H1 (cell line): ENCODE measurements around the gene COPA.

ENCODE experiments used
- CBX5 ChIP-seq: fragments of 300-800, 300-1000 bp; sonication (generic); IDR thresholded peaks from 2 replicates; pipeline ENCODE4 v1.7.1; 2016; ENCODE audit warnings: antibody characterized with exemption, low read length, low read depth
- CHD1 ChIP-seq: IDR thresholded peaks from 2 replicates; pipeline ENCODE4 v1.6.1; 2012; ENCODE audit warnings: low read depth, low read length, improper control_type of control experiment
- EZH2 ChIP-seq: fragments of 200-600 bp; sonication (generic); IDR thresholded peaks from 2 replicates; pipeline ENCODE4 v1.7.1; 2012; ENCODE audit warnings: low read depth, mild to moderate bottlenecking, moderate library complexity, low read length, inconsistent platforms; ENCODE audit not compliant: severe bottlenecking
- MAFK ChIP-seq: IDR thresholded peaks from 2 replicates; pipeline ENCODE4 v1.6.1; 2012; ENCODE audit warnings: low read depth, mild to moderate bottlenecking, improper control_type of control experiment, low read length
- RXRA ChIP-seq: IDR thresholded peaks from 2 replicates; pipeline ENCODE4 v1.6.1; 2011; ENCODE audit warnings: low read depth, mild to moderate bottlenecking, low read length, moderate library complexity; ENCODE audit not compliant: insufficient read depth
- TEAD4 ChIP-seq: IDR thresholded peaks from 2 replicates; pipeline ENCODE4 v1.6.1; 2012; ENCODE audit warnings: low read depth, low read length, inconsistent platforms, mixed read lengths
- TF ChIP-seq, protein P1 (sequence below), 3 experiments: IDR thresholded peaks; 1 replicate in 2 of 3; 2 replicates in 1 of 3; pipeline versions ENCODE4 v1.5.1 to v1.6.1; 2011; ENCODE audit warnings: low read length in 3 of 3, mild to moderate bottlenecking in 3 of 3, inconsistent platforms in 2 of 3, low read depth in 1 of 3, moderate library complexity in 1 of 3; ENCODE audit not compliant: insufficient read depth in 1 of 3; ENCODE audit errors: control extremely low read depth in 1 of 3
- TF ChIP-seq, protein P2 (sequence below): IDR thresholded peaks from 2 replicates; pipeline ENCODE4 v1.6.1; 2011; ENCODE audit warnings: low read length, improper control_type of control experiment
- TF ChIP-seq, protein P3 (sequence below): IDR thresholded peaks from 2 replicates; pipeline ENCODE4 v1.6.1; 2011; ENCODE audit warnings: low read depth, mild to moderate bottlenecking, low read length; ENCODE audit not compliant: insufficient read depth
- TF ChIP-seq, protein P4 (sequence below): IDR thresholded peaks from 2 replicates; pipeline ENCODE4 v1.6.1; 2012; ENCODE audit warnings: inconsistent platforms
- TF ChIP-seq, protein P5 (sequence below): IDR thresholded peaks from 2 replicates; pipeline ENCODE4 v1.6.1; 2012; ENCODE audit warnings: low read length, inconsistent platforms

DNA sequence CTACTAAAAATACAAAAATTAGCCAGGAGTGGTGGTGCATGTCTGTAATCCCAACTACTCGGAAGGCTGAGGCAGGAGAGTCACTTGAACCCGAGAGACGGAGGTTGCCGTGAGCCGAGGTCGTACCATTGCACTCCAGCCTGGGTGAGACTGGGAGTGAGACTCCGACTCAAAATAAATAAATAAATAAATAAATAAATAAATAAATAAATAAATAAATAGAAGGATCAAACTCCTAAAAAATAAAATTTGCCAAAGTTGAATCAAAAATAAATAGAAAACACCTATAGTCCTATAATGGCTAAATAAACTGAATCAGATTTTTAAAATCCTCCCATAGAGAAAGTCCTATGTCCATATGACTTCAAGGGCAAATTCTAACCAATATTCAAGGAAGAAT lies 42.9 kb downstream of the COPA start:
- TF ChIP-seq, protein P1, sequence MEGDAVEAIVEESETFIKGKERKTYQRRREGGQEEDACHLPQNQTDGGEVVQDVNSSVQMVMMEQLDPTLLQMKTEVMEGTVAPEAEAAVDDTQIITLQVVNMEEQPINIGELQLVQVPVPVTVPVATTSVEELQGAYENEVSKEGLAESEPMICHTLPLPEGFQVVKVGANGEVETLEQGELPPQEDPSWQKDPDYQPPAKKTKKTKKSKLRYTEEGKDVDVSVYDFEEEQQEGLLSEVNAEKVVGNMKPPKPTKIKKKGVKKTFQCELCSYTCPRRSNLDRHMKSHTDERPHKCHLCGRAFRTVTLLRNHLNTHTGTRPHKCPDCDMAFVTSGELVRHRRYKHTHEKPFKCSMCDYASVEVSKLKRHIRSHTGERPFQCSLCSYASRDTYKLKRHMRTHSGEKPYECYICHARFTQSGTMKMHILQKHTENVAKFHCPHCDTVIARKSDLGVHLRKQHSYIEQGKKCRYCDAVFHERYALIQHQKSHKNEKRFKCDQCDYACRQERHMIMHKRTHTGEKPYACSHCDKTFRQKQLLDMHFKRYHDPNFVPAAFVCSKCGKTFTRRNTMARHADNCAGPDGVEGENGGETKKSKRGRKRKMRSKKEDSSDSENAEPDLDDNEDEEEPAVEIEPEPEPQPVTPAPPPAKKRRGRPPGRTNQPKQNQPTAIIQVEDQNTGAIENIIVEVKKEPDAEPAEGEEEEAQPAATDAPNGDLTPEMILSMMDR (IDR thresholded peaks at IDR 0.05; ENCODE audit: control extremely low read depth in 1 of 3, insufficient read depth in 1 of 3, low read depth in 1 of 3, low read length in 3 of 3), result no peak
- TF ChIP-seq, protein P2, sequence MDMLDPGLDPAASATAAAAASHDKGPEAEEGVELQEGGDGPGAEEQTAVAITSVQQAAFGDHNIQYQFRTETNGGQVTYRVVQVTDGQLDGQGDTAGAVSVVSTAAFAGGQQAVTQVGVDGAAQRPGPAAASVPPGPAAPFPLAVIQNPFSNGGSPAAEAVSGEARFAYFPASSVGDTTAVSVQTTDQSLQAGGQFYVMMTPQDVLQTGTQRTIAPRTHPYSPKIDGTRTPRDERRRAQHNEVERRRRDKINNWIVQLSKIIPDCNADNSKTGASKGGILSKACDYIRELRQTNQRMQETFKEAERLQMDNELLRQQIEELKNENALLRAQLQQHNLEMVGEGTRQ, result no peak
- TF ChIP-seq, protein P3, sequence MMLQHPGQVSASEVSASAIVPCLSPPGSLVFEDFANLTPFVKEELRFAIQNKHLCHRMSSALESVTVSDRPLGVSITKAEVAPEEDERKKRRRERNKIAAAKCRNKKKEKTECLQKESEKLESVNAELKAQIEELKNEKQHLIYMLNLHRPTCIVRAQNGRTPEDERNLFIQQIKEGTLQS, result no peak
- TF ChIP-seq MAFK (no peak), TEAD4 (no peak), CHD1 (no peak), CBX5 (no peak), EZH2 (no peak), RXRA (no peak)
- TF ChIP-seq, protein P4, sequence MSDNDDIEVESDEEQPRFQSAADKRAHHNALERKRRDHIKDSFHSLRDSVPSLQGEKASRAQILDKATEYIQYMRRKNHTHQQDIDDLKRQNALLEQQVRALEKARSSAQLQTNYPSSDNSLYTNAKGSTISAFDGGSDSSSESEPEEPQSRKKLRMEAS, result no peak
- TF ChIP-seq, protein P5, sequence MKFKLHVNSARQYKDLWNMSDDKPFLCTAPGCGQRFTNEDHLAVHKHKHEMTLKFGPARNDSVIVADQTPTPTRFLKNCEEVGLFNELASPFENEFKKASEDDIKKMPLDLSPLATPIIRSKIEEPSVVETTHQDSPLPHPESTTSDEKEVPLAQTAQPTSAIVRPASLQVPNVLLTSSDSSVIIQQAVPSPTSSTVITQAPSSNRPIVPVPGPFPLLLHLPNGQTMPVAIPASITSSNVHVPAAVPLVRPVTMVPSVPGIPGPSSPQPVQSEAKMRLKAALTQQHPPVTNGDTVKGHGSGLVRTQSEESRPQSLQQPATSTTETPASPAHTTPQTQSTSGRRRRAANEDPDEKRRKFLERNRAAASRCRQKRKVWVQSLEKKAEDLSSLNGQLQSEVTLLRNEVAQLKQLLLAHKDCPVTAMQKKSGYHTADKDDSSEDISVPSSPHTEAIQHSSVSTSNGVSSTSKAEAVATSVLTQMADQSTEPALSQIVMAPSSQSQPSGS, result no peak
